Islet of Langerhans (tissue), 1 donor: ENCODE results near the gene FABP3.

Experiments
- FAIRE-seq: peaks from one replicate; lab custom pipeline; 2011; peaks lifted over from hg19 to GRCh38; lab: Jason Lieb, UNC

Gene FABP3

DNA sequence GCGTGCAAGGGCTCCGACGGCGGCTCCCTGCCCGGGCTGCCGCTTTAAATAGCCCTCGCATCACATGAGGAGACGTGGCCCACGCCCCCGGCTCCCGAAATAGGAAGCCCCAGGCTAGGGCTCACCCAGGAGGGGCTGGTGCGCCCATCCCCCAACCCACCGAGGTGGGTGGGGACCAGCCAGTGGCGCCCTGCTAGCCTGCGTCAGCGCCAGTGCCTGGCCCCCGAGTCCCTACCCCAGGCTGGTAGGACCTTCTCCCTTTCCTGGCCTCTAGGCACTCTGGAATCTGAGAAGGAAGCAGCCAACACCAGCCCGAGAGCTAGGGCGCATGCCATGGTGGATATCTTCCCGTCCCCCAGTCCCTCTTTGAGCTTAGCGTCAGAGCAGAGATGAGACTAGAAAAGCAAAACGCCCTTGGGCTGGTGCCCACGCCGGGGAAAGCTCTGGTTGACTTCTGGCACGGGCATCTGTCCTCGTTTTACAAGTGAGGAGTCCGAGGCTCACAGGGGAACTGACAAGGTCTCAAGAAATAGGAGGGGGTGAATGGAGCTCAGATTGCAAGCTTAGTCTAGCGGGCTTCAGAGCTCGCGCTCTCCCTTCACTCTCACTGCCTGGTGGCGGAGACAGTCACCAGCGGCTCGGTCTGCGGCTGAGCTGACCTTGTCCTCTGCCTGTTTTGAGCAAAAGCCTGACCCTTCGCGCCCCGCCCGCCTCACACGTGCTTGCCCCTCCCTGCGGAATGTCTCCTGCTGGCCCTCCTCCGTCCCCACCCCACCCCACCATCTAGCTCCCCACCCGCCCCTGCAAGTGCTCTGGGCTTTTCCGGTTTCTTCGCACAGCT lies at the start of gene FABP3:
FABP3 (minus strand) TSS at position 21 of the 841 bp plus-strand sequence. CDS start 62 bp downstream, outside the sequence.
- no peak for FAIRE-seq

DNA sequence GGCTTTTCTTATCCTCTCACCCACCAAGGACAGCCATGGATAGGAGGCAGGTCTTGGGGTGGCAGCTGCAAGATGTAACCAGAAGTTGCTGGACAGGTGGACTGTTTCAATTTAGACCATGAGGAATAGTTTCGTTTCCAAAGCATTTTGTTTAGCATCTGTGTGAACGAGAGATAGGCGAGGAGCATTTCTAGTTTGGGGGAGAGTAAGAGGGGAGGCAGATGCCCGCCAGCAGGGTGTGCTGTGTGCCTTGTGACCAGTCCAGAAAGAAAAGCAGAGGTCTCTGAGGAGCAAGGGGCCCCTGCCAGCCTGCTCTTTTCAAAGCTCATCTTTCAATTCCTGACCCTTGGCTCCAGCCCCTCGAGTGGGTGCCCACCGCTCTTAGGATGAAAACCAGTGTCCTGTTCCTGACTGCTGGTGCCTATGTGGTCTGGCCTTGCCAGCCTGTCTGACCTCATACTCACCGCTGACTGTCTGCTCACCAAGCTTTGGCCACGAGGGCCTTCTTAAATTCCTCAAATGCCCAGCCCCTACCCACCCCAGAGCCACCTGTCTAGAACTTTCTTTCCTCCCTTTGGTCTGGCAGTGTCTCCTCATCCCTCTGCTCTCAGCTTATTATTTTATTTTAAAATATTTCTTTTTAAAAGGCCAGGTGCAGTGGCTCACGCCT lies 48.6 kb upstream of the FABP3 start:
- no peak for FAIRE-seq

DNA sequence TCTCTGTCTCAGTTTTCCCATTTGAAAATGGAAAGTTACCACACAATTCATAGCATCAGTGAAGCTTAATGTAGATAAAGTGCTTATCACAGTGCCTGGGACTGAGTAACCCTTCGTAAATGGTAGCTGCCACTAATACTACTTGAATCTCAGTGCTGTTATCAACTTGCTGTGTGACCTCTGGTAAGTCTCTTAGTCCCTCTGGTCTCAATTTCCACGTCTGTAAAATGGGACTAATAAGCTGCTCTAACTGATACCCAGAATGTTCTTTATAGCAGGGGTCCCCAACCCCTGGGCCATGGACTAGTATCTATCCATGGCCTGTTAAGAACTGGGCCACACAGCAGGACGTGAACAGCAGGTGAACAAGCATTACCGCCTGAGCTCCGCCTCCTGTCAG lies 47.8 kb upstream of the FABP3 start:
- no peak for FAIRE-seq

DNA sequence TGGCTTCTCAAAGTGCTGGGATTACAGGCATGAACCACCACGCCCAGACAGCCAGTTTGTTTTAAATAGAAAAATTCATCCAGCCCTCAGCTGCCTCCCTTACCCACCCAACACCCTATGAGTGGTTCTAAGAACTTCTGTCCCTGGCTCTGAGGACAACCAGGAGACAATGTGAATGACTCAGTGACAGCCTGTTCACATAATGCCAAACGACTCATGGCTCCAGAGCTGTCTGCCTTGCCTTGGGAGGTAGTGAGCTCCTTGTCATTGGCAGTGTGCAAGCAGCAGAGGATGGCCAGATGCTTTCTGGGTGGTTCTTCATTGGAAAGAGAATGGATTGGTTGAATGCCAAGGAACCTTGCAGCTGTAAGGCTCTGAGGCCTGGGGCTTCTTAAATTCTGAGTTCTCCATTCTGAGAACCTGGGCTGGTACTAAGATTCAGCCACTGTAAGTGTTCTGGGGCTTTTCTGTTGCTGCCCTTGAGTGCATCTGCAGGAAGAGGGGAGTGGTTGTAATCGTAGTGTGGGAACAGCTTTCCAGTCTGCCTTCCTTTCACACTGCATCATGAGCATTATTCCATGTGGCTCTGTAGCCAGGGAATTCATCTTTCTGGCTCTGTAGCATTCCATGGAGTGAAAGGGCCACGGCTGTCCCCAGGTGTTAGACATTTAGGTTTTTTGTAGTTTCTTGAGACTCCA lies 45.9 kb upstream of the FABP3 start:
- FAIRE-seq: no peak

DNA sequence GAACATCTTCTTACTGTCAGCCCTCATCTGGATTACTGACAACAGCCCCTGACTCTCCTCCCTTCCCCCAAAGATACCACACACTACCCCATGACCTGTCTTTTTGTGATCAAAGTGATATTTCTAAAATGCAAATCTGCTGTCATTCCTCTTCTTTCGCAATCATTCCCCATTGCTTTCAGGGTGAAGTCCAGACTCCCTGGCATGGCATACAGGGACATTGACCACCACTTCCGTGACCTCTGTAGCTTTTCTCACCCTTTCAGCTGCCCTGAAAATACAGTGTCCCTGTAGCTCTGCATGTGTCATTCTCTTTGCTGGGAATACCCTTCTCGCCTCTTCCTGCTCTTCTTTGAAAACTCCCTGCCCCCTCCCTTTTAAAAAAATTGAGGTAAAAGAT lies 44.3 kb upstream of the FABP3 start:
- FAIRE-seq: no peak

DNA sequence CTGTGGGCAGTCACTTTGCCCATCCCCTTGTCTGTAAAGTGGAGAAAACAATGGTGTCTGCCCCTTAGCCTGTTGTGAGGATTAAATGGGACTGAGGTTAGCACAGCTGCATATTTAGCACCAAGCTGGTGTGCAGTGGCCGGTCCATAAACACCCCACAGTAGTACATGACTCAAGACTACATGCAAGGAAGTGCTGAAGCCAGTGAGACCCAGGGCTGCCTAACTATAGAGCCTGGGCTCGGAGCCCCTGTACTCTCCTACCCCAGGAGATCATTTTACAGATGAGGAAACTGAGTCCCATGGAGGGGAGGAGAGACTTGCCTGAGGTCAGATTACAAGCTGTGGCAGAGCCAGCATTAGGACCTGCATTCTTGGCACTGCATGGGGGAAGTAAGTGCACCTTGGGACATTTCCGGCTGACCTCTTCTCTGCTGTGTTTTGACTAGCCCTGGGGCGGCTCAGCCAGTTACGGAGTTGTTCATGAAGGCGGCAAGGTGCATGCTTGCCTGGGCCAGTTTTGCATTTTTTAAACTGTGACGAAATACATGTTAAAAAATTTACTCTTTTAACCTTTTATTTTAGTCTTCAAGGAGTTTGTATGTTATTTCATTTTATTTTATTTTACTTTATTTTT lies 43.3 kb upstream of the FABP3 start:
- FAIRE-seq: no peak

DNA sequence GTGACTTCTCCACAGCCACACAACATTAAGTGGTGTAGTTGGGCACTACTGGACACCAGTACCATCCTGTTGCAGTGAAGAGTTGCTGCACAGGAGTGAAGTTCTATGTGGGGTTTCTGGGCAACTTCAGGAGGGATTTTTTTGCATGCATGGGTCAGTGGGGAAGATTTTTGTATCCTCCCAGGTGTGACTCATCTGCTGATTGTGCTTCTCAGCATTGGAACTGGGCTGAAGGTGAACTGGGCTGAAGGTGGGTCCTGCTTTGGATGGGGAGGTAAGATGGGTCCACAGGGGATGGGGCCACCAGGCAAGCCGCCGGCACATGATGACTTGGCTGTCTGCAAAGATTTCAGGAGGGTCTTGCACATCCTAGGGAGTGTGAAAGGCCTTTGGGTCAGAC lies 42.8 kb upstream of the FABP3 start:
- no peak for FAIRE-seq

DNA sequence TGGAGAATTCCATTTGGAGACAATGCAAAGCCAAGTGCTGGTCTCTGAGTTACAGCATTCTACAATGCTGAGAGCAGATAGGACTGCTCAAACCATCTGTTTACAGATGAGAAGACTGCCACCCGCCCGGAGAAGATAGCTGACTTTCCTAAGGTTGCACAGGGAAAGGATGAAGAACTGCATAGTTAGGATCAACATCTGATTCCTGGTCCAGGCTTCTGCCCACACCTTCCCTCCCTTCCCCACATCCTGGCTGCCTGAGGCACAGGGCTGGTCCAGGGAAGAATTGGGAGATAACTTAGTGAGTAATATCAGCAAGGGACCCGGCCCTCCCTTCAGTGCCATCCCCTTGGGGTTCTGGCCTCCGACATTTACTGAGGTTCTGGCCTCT lies 42.1 kb upstream of the FABP3 start:
- FAIRE-seq: no peak

DNA sequence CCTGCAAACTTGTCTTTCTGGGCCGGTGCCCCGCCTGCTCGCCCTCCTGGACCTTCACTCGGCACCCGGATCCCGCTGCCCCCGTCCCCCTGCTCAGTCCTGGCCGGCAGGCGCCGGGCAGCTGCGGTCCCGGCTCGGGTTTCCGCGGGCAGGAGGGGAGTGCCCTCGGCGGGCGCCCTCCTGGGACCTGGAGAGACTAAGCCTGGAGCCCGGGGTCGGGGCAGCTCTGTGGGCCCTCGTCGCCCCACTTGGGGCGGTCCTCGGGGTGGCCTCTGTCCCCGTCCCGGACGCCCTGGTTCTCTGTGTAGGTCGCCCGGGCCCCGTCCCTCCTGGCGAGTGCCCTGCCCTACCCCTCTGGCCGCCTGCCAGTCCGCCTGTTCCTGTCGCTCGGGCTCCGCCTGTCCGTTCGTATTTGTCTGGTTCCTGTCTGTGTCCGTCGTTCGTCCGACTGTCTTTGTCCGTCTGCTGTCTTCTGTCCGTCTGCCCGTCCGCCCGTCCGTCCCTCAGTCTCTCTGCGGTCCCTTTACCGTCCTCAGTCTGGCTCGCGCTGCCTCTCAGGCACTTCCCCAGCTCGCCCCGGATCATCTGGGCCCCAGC lies 40.6 kb upstream of the FABP3 start:
- FAIRE-seq: no peak

DNA sequence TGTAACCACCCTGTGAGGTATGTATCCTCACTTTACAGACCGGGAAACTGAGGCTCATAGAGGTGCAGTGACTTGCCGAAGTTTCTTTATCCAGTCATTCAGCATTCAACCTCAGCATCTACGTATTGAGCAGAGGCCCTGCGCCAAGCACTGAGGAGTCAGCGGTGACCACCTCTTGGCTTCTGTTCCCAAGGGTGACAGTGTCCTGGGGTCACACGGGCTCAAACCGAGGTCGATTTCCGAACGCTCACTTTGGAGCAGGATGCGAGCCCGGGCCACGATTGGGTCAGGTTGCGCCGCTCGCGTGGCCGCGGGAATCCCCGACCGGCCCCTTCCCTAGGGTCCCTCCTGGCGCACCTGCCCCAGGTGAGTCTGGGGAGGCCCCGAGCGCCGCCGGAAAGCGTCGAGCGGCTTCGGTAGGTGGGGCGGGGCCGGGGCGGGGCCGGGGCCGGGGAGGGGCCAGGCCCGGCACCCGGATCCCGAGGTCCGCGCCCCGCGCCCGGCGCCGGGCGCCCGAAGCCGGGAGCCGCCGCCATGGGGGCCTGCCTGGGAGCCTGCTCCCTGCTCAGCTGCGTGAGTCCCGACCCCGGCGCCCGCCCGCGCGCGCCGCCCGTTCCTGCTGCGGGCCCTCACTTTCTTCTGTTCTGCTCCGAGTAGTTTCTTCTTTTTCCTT lies 40.0 kb upstream of the FABP3 start, which contains the start of gene SERINC2:
SERINC2 (plus strand) TSS at position 482 of the 673 bp plus-strand sequence; CDS start at position 535, 53 bp downstream.
- no peak for FAIRE-seq

DNA sequence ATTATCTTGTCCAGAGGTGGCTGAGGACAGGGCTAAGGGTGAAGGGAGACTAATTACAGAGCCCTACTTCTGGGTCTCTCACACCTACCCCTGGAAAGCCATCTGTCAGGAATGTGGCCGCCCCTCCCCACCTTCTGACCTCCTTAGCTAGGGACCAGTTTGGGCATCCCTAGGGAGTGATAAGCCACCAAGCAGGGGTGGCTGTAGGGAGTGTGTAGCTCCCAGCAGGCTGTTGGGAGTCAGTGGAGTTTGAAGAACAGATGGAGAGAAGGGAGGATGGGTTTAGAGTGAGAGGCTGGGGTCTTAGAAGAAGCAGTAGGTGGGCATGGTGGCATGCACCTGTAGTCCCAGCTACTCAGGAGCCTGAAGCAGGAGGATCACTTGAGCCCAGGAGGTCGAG lies 39.3 kb upstream of the FABP3 start:
- FAIRE-seq: no peak

DNA sequence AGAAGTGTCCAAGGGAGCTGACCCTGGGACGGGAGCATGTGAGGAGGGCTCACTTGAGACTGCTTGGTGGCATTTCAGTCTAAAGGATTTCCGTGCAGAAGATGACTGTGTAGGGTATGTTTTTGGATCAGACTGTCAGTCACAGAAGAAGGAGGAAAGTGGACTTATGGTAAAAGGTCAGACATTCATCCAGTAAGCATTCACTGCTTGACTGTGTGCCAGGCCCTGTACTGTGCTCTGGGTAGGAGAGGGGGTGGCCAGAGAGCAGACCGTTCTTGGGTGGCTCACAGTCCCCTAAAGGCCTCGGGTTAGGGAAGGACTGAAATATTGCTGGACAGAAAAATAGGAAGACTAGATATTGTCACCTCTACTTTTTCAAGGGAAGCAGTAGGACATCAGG lies 38.0 kb upstream of the FABP3 start:
- FAIRE-seq: no peak

DNA sequence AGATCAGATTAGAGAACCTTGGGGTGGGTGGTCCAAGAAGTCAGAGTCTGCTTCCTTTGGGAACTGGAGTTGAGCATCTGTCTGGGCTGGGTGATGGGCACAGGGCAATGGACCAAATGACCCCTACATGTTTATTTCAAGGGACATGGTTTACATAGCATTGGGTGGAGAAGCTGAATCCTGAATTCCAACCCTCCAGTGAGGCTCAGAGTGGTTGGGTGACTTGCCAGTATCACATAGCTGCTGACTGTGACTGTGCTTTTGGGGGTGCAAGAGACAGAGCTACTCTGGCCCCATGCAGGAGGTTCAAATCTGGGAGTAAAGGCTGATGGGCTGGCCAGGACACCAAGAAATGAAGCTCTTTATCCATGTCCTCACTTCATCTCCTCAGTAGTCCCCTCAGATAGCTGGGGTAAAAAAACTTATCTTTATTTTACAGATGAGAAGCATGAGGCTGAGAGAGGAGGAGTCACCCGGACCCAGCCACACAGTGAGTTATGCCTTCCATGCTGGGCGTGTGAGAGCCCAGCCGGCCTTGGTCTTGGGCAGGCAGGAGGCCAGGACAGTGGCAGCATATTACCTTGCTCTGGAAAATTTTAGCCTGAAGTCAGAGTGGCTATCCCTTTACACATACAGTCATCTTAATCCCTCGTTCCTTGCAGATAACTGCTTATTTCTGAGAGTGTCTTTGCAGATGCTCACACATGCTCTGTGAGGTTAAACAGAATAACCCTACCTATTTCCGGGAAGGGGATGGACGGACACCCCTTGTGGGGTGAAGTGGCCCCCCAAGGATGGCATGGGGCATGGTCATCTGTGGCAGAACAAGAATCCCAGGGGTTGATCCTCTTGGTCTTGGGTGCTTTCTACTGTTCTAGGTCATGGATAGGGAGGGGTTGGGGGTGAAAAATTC lies 37.3 kb upstream of the FABP3 start:
- FAIRE-seq: no peak

DNA sequence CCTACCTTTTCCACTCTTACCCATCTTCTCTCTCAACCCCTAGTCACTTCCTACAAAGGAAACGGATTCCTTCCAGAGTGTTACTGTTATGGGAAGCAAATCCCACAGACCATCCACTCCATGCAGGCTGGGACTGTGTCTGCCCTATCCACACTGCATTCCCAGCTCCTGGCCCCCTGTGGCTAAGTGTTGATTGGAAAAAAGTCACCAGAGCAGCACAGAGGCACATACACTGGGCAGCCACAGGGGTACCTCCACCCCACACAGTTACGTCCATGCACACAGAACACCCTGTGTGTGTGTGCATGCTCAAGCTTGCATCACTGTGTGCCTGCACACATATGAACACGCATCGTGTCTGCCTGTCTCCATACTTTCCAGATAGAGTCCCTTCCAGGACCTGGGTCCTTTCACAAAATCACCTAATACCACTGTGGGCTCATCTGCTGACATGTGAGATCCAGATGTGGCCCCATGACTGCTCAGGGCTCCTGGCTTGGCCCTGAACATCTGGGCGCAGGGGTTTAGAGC lies 36.0 kb upstream of the FABP3 start:
- no peak for FAIRE-seq

DNA sequence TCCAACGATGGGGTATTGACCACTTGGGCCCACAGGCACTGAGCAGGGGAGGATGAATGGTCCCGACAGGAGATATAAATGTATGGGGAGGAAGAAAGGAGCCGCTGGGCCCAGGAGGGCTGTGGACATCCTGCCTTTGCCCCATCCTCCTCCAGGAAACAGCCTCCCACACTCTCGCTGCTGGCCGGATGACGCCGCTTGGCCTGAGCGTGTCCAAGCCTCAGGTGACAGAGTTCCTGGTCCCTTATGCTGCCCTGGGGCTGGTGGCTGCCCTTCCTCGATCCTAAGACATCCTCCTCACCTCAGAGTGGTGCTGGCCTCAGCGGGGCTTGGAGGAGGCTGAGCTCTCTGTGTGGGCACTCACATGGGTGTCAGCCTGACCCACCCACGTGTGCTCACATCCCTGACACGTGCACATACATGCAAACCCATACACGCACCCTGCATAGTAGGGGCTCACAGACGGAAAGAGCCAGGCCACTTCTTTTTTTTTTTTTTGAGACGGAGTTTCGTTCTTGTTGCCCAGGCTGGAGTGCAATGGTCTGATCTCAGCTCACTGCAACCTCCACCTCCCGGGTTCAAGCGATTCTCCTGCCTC lies 34.3 kb upstream of the FABP3 start:
- FAIRE-seq: no peak

DNA sequence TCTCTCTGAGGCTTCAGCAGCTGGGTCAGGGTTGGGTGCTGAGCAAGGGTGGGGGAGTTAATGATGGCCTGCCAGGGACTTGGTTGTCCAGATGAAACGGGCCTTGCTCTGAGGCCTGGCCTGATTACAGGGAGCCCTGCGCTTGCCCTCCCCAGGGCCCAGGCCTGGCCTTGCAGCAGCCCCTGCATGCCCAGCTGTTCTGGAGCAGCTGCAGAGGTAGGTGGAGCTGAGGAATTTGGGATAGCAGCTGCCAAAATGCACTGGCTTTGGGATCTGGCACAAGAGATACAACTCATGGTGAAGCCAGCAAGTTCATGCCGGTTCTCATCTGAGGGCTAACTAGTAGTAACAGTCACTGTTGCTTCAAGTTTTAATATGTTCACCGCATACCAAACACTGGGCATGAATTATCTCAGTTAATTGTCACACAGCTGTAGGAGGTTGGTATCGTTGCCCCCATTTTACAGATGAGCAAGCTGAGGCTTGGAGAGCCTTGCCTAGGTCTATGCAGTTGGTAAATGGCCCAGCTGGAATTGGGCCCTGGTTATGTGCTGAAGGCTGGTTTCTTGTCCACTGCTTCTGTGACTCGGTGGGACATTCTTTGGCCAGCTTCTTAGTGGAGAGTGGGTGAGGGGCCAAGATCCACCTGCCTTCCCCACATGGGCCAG lies 32.8 kb upstream of the FABP3 start:
- no peak for FAIRE-seq

DNA sequence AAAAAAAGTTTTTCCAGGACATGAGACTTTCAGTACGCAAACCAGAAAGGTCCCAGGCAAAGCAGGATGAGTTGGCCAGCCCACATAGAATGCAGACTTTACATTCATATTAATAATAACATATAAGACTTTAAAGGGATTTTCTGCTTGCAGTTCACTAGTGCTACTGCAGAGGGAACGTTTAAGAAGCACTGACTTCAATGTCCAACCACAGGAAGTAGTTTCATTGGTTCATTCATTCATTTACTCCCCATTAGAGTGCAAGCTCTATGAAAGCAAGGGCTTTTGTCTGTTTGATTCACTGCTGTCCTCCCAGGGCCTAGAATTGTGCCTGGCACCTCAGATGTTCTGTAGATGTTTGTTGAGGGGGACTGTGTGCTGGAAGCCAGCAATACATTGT lies 28.4 kb upstream of the FABP3 start:
- FAIRE-seq: no peak

DNA sequence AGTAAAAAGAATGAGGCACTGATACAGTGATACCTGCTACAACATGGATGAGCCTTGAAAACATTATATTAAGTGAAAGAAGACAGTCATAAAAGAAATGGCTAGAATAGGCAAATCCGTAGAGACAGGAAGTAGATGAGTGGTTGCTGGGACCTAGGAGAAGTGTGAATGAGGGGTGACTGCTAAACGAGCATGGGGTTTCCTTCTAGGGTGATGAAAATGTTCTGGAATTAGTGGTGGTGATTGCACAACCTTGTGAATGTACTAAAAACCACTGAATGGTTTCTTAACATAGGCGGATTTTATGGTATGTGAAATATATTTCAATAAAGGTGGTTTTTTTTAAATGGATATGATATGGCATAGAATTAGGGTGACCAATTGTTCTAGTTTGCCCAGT lies 27.5 kb upstream of the FABP3 start:
- no peak for FAIRE-seq

DNA sequence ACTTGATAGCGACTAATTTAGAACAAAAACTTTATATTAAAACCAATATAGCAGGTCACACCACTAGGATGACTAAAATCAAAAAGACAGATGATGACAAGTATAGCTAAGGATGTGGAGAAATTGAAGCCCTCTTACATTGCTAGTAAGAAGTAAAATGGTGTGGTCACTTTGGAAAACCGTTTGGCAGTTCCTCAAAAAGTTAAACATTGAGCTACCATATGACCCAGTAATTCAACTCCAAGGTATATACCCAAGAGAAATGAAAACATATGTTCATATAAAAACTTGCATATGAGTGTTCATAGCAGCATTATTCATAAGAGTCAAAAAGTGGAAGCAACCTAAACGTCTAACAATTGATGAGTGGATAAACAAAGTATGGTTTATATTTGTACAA lies 27.1 kb upstream of the FABP3 start:
- FAIRE-seq: no peak
